ENCODE results near the gene ADAM17.

DNA sequence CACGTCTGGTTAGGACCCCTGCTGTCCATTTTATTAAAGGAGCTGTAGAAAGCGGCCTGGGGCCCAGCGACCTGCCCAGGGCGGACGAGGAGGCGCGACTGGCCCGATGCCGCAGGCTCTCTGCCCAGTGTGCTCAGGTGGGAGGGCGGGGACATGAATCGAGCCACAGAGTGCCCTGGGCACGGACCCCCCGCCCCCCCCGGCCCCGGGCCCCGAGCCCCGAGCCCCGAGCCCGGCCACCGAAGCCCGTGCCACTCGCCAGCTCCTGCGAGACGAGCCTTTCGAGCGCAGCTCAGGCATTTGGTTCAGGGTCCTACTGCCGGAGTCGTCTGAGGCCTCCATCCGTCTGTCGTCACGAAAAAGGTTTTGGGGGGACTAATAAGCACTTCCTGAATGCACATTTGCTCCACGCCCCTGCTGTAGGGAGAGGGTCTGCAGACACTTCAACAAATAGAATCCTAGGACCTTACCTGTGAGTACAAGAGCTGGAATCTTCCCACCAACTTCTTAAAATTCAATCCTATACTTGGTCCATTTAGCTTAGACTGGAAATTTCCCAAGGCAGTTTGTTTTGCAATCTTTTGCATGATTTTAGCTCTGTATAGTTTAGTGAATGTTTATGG is 602 bp upstream of the ADAM17 start:
- TF ChIP-seq CTCF (IDR thresholded peaks at IDR 0.05; ENCODE audit: insufficient read depth, low read depth, low read length) (no peak), EZH2 (IDR thresholded peaks at IDR 0.05; ENCODE audit: insufficient read depth, low read length) (no peak)

All from astrocyte (in vitro differentiated cells and primary cell).